C4-2B (cell line): Measurements from ENCODE around the gene INO80D.

ENCODE experiments used
- ZFX ChIP-seq: fragments of 450-650 bp; IDR thresholded peaks from 2 replicates; pipeline ENCODE4 v1.6.1; 2017
- TF ChIP-seq, protein P1 (sequence below): fragments of 450-650 bp; conservative IDR thresholded peaks from 2 replicates; pipeline ENCODE4 v1.5.1; 2017; ENCODE audit warnings: mild to moderate bottlenecking

DNA sequence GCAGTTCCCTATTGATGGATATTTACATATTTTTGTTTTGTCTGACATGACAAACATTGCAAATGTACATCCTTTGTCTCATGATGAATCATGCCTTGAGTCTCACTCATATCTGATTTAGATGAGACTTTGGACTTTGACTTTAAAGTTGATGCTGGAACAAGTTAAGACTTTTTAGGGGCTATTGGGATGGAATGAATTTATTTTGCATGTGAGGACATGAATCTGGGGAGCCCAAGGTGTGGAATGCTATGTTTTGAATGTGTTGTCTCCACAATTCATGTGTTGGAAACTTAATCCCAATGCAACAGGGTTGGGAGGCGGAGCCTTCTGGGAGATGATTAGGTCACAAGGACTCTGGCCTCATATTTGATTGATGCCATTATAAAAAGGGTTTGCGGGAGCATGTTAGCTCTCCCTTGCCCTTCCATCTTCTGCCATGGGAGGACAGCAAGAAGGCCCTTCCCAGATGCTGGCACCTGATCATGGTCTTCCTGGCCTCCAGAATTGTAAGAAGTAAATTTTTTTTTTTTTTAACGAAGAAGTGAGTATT, 29.1 kb upstream of the INO80D start:
- TF ChIP-seq, protein P1, sequence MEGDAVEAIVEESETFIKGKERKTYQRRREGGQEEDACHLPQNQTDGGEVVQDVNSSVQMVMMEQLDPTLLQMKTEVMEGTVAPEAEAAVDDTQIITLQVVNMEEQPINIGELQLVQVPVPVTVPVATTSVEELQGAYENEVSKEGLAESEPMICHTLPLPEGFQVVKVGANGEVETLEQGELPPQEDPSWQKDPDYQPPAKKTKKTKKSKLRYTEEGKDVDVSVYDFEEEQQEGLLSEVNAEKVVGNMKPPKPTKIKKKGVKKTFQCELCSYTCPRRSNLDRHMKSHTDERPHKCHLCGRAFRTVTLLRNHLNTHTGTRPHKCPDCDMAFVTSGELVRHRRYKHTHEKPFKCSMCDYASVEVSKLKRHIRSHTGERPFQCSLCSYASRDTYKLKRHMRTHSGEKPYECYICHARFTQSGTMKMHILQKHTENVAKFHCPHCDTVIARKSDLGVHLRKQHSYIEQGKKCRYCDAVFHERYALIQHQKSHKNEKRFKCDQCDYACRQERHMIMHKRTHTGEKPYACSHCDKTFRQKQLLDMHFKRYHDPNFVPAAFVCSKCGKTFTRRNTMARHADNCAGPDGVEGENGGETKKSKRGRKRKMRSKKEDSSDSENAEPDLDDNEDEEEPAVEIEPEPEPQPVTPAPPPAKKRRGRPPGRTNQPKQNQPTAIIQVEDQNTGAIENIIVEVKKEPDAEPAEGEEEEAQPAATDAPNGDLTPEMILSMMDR: no peak
- no peak for TF ChIP-seq ZFX
